NCI-H2196 (cell line): Measurements from ENCODE around the gene REEP6.
"Not testable (repeated sequence)": the region's sequence is repeated elsewhere in the genome, so short reads cannot be mapped to it uniquely, and the experiment has no call there.

Experiments used
- DNase-seq: peaks from one replicate; lab custom pipeline; 2025; ENCODE audit not compliant: unreplicated experiment; lab: John Stamatoyannopoulos, UW

REEP6 gene

GRCh38 chr19:1488282-1488601 lies 2.7 kb upstream of the REEP6 start:
- no peak for DNase-seq

GRCh38 chr19:1489463-1490310 lies 1.3 kb upstream of the REEP6 start:
- no peak for DNase-seq

GRCh38 chr19:1490311-1491113 lies 469 bp upstream of the REEP6 start, which contains the start of gene PCSK4:
Gene PCSK4 (minus strand): TSS chr19:1490350. CDS start chr19:1490346, 4 bp downstream.
- DNase-seq: peak; percentile 98

- no peak for DNase-seq
Observed at GRCh38 chr19:1491849-1492170, 829 bp downstream of the REEP6 start.

GRCh38 chr19:1492474-1493006 lies 1.6 kb downstream of the REEP6 start:
- DNase-seq: no peak

- no peak for DNase-seq
Observed at GRCh38 chr19:1494115-1494815, 3.3 kb downstream of the REEP6 start.

- DNase-seq: no peak
Observed at GRCh38 chr19:1495051-1495798, 4.2 kb downstream of the REEP6 start.

- DNase-seq: no peak
Observed at GRCh38 chr19:1495799-1496713, 5.1 kb downstream of the REEP6 start.

- DNase-seq: no peak
Observed at GRCh38 chr19:1496714-1497577, 6.0 kb downstream of the REEP6 start.

GRCh38 chr19:1497578-1498235 lies 6.7 kb downstream of the REEP6 start:
- no peak for DNase-seq

- DNase-seq: not testable (repeated sequence)
Observed at GRCh38 chr19:1499231-1499630, 8.2 kb downstream of the REEP6 start.

GRCh38 chr19:1501200-1501595 lies 10.2 kb downstream of the REEP6 start:
- DNase-seq: no peak

GRCh38 chr19:1502433-1503088 lies 11.6 kb downstream of the REEP6 start:
- DNase-seq: no peak

GRCh38 chr19:1503089-1503924 lies 12.3 kb downstream of the REEP6 start:
- DNase-seq: no peak

GRCh38 chr19:1503925-1504773 lies 13.2 kb downstream of the REEP6 start:
- no peak for DNase-seq

GRCh38 chr19:1505012-1505411 lies 14.0 kb downstream of the REEP6 start:
- no peak for DNase-seq
